ENCODE data around the gene CHST15.

CHST15 gene

GRCh38 chr10:124061030-124061429, 32.4 kb downstream of the CHST15 start:
- no peak for DNase-seq

- no peak for DNase-seq
Observed at GRCh38 chr10:124060148-124060720, 33.2 kb downstream of the CHST15 start.

- DNase-seq = peak in 1 of 2 experiments; percentile 22
Observed at GRCh38 chr10:124059551-124059950, 33.8 kb downstream of the CHST15 start.

GRCh38 chr10:124058346-124059003, 34.9 kb downstream of the CHST15 start:
- DNase-seq = no peak

- DNase-seq = no peak
Observed at GRCh38 chr10:124057601-124058000, 35.8 kb downstream of the CHST15 start.

- DNase-seq = no peak
Observed at GRCh38 chr10:124056337-124056980, 36.9 kb downstream of the CHST15 start.

GRCh38 chr10:124053971-124054370, 39.4 kb downstream of the CHST15 start:
- DNase-seq = no peak

- DNase-seq = no peak
Observed at GRCh38 chr10:124052561-124052960, 40.8 kb downstream of the CHST15 start.

GRCh38 chr10:124050021-124051015, 43.1 kb downstream of the CHST15 start:
- DNase-seq = no peak

GRCh38 chr10:124049484-124049883, 43.9 kb downstream of the CHST15 start:
- no peak for DNase-seq

GRCh38 chr10:124048371-124049290, 44.8 kb downstream of the CHST15 start:
- DNase-seq = no peak

GRCh38 chr10:124047427-124048152, 45.8 kb downstream of the CHST15 start:
- DNase-seq = no peak

GRCh38 chr10:124045801-124046355, 47.5 kb downstream of the CHST15 start:
- no peak for DNase-seq

GRCh38 chr10:124045276-124045675, 48.1 kb downstream of the CHST15 start:
- no peak for DNase-seq

GRCh38 chr10:124044143-124044862, 49.1 kb downstream of the CHST15 start:
- DNase-seq = no peak

- DNase-seq = no peak
Observed at GRCh38 chr10:124043310-124044142, 49.9 kb downstream of the CHST15 start.

GRCh38 chr10:124042656-124043309, 50.6 kb downstream of the CHST15 start:
- no peak for DNase-seq

- no peak for DNase-seq
Observed at GRCh38 chr10:124041675-124042445, 51.5 kb downstream of the CHST15 start.
